ENCODE results near the gene ROCK2.
A peak's percentile ranks its signal among the peaks of the same experiment; 100 is the strongest.

Gene ROCK2

DNA sequence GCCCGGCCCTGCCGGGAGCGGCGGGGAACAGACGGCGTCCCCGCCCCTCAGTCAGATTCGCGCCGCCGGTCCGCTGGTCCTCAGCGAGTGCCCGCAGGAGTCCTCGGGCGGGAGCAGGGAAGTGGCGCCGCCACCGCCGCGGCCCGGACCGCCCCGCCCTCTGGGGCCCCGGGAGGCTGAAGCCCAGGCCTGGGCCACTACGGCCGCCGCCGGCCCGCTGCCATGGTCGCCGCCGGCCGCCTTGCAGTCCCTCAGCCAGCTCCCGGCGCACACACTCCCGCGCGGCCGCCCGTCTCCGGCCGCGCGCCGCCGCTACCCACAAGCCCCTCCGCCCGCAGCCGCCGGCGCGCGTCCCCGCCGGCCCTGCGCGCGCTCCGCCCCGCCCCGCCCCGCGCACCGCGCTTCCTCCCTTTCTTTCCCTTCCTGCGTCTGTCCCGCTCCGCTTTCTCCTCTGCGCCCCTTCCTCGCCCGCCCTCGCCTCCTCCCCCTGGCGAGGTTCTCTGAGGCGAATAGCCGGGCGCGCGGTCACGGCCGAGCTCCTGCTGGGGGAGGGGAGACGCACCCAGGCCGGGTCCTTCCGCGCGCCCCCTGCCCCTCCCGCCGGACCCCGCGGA is at the start of gene ROCK2:
Gene ROCK2, minus strand, starts transcription at position 295 of the 614 bp plus-strand sequence. CDS start 500 bp downstream, outside the sequence.
- H3K27ac ChIP-seq: peak within 1 kb of the TSS; percentile 96
- TF ChIP-seq, protein P1, sequence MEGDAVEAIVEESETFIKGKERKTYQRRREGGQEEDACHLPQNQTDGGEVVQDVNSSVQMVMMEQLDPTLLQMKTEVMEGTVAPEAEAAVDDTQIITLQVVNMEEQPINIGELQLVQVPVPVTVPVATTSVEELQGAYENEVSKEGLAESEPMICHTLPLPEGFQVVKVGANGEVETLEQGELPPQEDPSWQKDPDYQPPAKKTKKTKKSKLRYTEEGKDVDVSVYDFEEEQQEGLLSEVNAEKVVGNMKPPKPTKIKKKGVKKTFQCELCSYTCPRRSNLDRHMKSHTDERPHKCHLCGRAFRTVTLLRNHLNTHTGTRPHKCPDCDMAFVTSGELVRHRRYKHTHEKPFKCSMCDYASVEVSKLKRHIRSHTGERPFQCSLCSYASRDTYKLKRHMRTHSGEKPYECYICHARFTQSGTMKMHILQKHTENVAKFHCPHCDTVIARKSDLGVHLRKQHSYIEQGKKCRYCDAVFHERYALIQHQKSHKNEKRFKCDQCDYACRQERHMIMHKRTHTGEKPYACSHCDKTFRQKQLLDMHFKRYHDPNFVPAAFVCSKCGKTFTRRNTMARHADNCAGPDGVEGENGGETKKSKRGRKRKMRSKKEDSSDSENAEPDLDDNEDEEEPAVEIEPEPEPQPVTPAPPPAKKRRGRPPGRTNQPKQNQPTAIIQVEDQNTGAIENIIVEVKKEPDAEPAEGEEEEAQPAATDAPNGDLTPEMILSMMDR (conservative IDR thresholded peaks at IDR 0.05): no peak
- TF ChIP-seq ZFX (IDR thresholded peaks at IDR 0.05): no peak; the same call in 1 of the 2 replicates

DNA sequence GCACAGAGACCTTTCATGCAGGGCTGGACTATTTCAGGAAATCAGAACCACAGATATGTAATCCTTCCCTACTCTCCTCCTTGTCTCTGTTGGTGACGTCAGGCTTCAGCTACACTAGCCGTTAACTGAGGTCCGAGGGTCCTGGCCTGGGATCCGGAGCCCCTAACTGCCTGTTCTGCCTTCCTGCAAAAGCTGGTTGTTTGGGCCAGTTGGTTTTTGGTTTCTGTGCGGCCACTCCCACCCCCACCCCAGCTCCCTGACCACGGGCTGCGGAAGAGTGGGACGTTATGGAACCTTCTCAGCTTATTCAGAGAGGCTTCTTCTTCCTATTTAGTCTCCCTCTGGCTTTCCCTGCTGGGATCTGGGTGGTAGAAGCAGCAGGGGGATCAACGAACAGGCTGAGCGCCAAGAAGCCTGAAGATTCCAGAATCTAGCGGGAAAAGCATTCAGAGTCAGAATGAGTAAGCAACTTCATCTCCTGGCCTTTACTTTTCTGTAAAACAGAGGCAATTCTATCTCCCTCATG is 49.3 kb upstream of the ROCK2 start:
- H3K27ac ChIP-seq: no peak overlapping the region

DNA sequence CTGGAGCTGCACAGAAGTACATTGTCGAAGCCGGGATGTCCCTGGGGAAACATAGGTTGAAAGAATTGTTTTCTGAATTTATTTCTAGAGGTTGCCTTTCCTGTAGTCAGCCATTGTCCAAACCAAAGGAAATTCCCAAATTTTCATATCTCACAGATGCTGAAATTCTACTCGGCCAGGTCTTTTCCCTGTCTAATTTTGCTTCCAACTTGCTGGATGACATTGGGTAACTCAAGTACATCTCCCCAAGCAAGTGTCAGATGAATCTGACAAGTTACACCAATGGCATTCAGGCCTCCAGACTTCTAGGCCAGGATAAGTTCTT is 47.5 kb upstream of the ROCK2 start:
- no peak for TF ChIP-seq ZFX (IDR thresholded peaks at IDR 0.05)
- TF ChIP-seq, protein P1 (conservative IDR thresholded peaks at IDR 0.05): no peak
- no peak overlapping the region for H3K27ac ChIP-seq

More for the DNA sequence above, 49.3 kb upstream of the ROCK2 start:
- TF ChIP-seq, protein P1 (conservative IDR thresholded peaks at IDR 0.05): no peak
- no peak for TF ChIP-seq ZFX (IDR thresholded peaks at IDR 0.05)

DNA sequence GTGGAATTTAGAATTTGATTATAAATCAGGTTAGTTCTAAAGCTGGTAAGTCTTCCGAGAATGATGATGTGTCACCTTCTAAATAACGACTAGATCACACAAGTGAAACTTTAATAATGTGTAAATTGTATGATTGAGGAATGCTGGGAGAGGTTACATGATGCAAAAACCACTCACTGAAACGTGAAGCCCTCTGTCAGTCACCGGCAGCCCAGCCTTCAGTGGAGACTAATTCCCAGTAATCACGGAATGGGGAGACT is 45.9 kb upstream of the ROCK2 start:
- no peak overlapping the region for H3K27ac ChIP-seq

DNA sequence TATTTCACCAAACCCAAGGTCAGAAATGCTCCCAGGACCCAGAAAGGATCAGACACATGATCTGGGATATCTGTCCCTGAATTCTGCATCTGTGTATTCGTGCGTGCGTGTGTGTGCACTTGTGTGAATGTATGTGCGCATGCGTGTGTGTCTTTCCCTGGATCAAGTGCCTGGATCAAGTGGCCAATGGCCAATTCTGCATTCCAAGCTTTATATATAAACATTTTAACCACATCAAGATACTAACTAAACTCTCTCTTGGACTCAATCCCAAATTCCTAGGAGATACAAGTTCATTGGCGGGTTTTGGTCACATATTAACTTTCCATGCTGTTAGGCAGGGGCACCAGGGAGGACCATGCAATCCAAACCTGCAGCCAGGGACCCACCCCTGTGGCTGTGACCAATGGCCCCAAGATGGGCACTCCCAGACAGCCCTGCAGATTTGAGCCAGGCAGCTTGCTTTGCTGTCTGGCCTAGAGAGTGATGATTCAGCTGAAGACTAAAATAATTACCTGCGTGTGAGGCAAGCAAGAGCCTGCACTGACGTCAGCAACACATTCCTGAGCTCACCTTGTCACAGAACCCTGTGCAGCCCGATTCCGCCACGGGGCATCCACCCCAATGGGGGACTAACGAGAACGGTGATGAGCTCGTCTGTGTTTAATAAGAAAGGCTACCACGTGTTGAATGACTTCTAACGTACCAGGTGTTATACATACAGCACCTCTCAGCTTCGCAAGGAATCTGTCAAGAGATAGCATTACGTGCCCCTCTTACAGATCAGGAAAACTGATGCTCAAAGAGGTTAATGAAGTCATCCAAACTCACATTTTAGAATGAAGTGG is 45.3 kb upstream of the ROCK2 start:
- peak overlapping the region; percentile 89 for H3K27ac ChIP-seq
- TF ChIP-seq ZFX (IDR thresholded peaks at IDR 0.05): no peak
- TF ChIP-seq, protein P1 (conservative IDR thresholded peaks at IDR 0.05): no peak

More for the DNA sequence above, 45.9 kb upstream of the ROCK2 start:
- TF ChIP-seq ZFX (IDR thresholded peaks at IDR 0.05): no peak
- TF ChIP-seq, protein P1 (conservative IDR thresholded peaks at IDR 0.05): no peak

DNA sequence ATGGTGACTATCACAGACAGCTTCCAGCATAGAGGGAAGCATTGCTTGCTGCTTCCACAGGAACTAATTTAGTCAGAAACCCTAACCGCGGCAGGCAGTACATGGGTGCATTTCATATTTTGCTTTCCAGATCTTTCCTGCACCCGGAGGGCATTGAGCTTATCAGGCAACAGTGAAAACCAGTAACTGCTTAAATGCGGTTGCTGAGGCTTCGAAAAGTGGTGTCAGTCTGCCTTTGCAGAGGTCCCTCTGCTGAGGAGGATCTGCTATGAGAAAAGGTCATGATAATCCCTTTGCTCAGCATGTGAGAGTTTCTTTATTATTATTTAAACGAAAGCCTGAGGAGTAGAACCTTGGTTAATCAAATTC is 44.6 kb upstream of the ROCK2 start:
- H3K27ac ChIP-seq: peak overlapping the region; percentile 89
- TF ChIP-seq, protein P1 (conservative IDR thresholded peaks at IDR 0.05): no peak
- no peak for TF ChIP-seq ZFX (IDR thresholded peaks at IDR 0.05)

Data from C4-2B (cell line).